Stimulated activated CD8-positive, alpha-beta memory T cell treated with anti-CD3 and anti-CD28 coated beads, Interleukin-7, amount 100 ng/mL, for 48 hours (primary cell): Measurements from ENCODE around the gene CEP55.
"Not testable (repeated sequence)": the region's sequence is repeated elsewhere in the genome, so short reads cannot be mapped to it uniquely, and the experiment has no call there.

Experiments used
- DNase-seq, 2 donors: peaks; one replicate each; pipeline ENCODE4 v3.0.0-alpha.2; 2020; ENCODE audit warnings: low read depth in 1 of 2; ENCODE audit errors: extremely low read depth in 1 of 2

CEP55 gene

GRCh38 chr10:93505075-93505474 lies 8.7 kb downstream of the CEP55 start:
- DNase-seq: no peak

GRCh38 chr10:93509816-93510215 lies 13.4 kb downstream of the CEP55 start:
- no peak for DNase-seq

- no peak for DNase-seq
Observed at GRCh38 chr10:93512565-93512964, 16.2 kb downstream of the CEP55 start.

GRCh38 chr10:93513091-93513490 lies 16.7 kb downstream of the CEP55 start:
- no peak for DNase-seq

- no peak for DNase-seq
Observed at GRCh38 chr10:93514521-93514920, 18.1 kb downstream of the CEP55 start.

- no peak for DNase-seq
Observed at GRCh38 chr10:93515071-93516005, 18.9 kb downstream of the CEP55 start.

GRCh38 chr10:93516006-93516380 lies 19.6 kb downstream of the CEP55 start:
- no peak for DNase-seq

GRCh38 chr10:93518531-93518930 lies 22.1 kb downstream of the CEP55 start:
- DNase-seq: no peak

- DNase-seq: no peak
Observed at GRCh38 chr10:93535293-93535692, 38.9 kb downstream of the CEP55 start.

GRCh38 chr10:93540871-93541270 lies 44.5 kb downstream of the CEP55 start:
- not testable (repeated sequence) for DNase-seq

- DNase-seq: no peak
Observed at GRCh38 chr10:93541402-93542357, 45.3 kb downstream of the CEP55 start.

- DNase-seq: no peak
Observed at GRCh38 chr10:93542358-93542791, 46.0 kb downstream of the CEP55 start.

- DNase-seq: not testable (repeated sequence)
Observed at GRCh38 chr10:93546995-93547394, 50.6 kb downstream of the CEP55 start.

- DNase-seq: no peak
Observed at GRCh38 chr10:93547522-93547921, 51.1 kb downstream of the CEP55 start.

- no peak for DNase-seq
Observed at GRCh38 chr10:93548376-93549071, 52.1 kb downstream of the CEP55 start.

GRCh38 chr10:93550606-93551005 lies 54.2 kb downstream of the CEP55 start:
- no peak for DNase-seq

- DNase-seq: no peak
Observed at GRCh38 chr10:93552780-93553179, 56.4 kb downstream of the CEP55 start.

GRCh38 chr10:93553482-93554315 lies 57.3 kb downstream of the CEP55 start:
- DNase-seq: no peak

- no peak for DNase-seq
Observed at GRCh38 chr10:93554316-93554663, 57.9 kb downstream of the CEP55 start.
